Osteocyte (in vitro differentiated cells): ENCODE measurements around the gene RGP1. TPM values are rescaled to one million over a fixed set of nuclear protein-coding genes. Genes with fewer than 3 reads are reported as not detected.
A peak's percentile ranks its signal among the peaks of the same experiment; 100 is the strongest.

Experiments
- DNase-seq: peaks from one replicate; pipeline ENCODE4 v3.0.0; 2021; ENCODE audit warnings: mixed read lengths; ENCODE audit not compliant: unreplicated experiment; ENCODE audit errors: extremely low spot score
- H3K27ac Mint-ChIP-seq: one replicate; pipeline ENCODE4 v1.8.0; 2021; ENCODE audit warnings: mild to moderate bottlenecking, mixed read lengths; ENCODE audit not compliant: unreplicated experiment
- H3K27me3 Mint-ChIP-seq: one replicate; pipeline ENCODE4 v1.8.0; 2021; ENCODE audit warnings: mixed read lengths; ENCODE audit not compliant: unreplicated experiment
- H3K36me3 Mint-ChIP-seq: one replicate; pipeline ENCODE4 v1.8.0; 2021; ENCODE audit warnings: mixed read lengths; ENCODE audit not compliant: unreplicated experiment
- H3K4me1 Mint-ChIP-seq: one replicate; pipeline ENCODE4 v1.8.0; 2021; ENCODE audit warnings: mixed read lengths; ENCODE audit not compliant: unreplicated experiment
- H3K4me3 Mint-ChIP-seq: one replicate; pipeline ENCODE4 v1.8.0; 2021; ENCODE audit warnings: mild to moderate bottlenecking, moderate library complexity, mixed read lengths; ENCODE audit not compliant: unreplicated experiment
- H3K9me3 Mint-ChIP-seq: one replicate; pipeline ENCODE4 v1.8.0; 2021; ENCODE audit warnings: mixed read lengths; ENCODE audit not compliant: unreplicated experiment
- microRNA-seq: library from miRNA; unstranded; fragments of <30 nt; microRNA quantifications from one replicate; pipeline ENCODE4 v1.1.0, GENCODE V29; 2020; ENCODE audit not compliant: unreplicated experiment
- total RNA-seq: library from RNA; stranded (reverse); gene quantifications from 2 replicates; pipeline ENCODE4 v1.2.1, GENCODE V29; 2021
- TF ChIP-seq, protein P1 (sequence below): fragments of 200-600 bp; sonication (generic); IDR thresholded peaks from 2 replicates; pipeline ENCODE4 v1.5.0; 2021; ENCODE audit warnings: antibody characterized with exemption, mild to moderate bottlenecking, moderate library complexity

Gene RGP1
- total RNA-seq, 1 donor from 2014 or later: 35.9 TPM

DNA sequence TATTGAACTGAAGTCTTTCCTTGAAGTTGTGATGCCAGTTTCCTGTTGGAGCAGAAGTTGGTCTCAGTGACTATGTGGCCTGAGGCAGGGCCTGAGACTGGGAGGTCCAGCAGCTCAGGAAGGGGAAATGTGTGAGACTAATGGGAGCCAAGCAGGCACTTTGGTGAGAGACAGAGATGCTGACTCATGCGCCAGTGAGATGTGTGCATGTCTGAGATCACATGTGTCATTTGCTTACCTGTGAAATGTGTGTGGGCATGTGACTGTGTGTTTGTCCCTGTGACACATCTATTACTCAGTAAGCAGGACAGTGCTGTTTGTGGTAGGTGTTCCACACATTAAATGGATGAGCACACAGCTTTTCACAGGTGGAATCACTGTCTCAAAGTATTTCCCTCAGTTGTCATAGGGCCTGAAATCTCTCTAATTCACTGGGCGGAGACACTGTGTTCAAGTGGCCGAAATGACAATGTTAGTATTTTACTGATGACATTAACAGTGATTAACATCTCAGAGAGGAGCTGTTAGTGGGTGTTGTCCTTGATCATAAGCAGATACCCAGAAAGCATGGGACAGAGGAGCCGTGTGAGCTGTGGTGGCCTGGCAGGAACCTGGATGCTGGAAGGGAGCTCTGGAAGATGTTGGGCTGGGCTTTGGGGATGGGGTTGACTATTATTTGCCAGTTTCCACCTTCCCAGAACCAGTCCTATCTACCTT, 49.7 kb downstream of the RGP1 start:
- Mint-ChIP-seq H3K9me3 (no peaks in the 10 kb centered on the region), H3K27me3 (no peaks in the 10 kb centered on the region), H3K4me3 (no peak overlapping the region), H3K36me3 (peaks cover 17% of the 10 kb centered on the region), H3K27ac (peak overlapping the region; percentile 23), H3K4me1 (peaks cover 21% of the 10 kb centered on the region)
- TF ChIP-seq, protein P1, sequence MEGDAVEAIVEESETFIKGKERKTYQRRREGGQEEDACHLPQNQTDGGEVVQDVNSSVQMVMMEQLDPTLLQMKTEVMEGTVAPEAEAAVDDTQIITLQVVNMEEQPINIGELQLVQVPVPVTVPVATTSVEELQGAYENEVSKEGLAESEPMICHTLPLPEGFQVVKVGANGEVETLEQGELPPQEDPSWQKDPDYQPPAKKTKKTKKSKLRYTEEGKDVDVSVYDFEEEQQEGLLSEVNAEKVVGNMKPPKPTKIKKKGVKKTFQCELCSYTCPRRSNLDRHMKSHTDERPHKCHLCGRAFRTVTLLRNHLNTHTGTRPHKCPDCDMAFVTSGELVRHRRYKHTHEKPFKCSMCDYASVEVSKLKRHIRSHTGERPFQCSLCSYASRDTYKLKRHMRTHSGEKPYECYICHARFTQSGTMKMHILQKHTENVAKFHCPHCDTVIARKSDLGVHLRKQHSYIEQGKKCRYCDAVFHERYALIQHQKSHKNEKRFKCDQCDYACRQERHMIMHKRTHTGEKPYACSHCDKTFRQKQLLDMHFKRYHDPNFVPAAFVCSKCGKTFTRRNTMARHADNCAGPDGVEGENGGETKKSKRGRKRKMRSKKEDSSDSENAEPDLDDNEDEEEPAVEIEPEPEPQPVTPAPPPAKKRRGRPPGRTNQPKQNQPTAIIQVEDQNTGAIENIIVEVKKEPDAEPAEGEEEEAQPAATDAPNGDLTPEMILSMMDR: no peak
- DNase-seq: no peak

DNA sequence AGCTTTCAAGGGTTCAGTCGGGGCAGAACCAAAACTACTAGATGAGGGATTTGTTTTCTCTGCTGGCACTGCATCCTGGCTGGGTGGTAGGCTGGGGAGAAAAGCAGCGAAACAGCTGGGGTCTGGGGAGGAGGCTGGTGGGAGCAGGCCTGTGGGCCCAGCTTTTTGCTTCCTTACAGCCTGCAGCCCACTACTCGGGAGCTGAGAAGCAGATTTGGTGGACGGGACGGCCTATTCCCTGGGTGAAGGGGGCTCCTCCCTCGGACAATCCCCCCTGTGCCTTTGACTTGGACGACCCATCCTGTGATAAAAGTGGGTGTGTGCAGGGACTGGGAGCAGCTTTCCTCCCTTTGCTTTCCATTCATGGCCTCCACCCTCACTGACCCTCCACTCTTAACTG, 51.4 kb downstream of the RGP1 start:
- peaks cover 20% of the 10 kb centered on the region for H3K36me3 Mint-ChIP-seq
- H3K4me3 Mint-ChIP-seq: no peak overlapping the region
- peaks cover 6% of the 10 kb centered on the region for H3K4me1 Mint-ChIP-seq
- DNase-seq: no peak
- H3K27me3 Mint-ChIP-seq: no peaks in the 10 kb centered on the region
- H3K9me3 Mint-ChIP-seq: no peaks in the 10 kb centered on the region
- TF ChIP-seq, protein P1: no peak
- H3K27ac Mint-ChIP-seq: no peak overlapping the region

DNA sequence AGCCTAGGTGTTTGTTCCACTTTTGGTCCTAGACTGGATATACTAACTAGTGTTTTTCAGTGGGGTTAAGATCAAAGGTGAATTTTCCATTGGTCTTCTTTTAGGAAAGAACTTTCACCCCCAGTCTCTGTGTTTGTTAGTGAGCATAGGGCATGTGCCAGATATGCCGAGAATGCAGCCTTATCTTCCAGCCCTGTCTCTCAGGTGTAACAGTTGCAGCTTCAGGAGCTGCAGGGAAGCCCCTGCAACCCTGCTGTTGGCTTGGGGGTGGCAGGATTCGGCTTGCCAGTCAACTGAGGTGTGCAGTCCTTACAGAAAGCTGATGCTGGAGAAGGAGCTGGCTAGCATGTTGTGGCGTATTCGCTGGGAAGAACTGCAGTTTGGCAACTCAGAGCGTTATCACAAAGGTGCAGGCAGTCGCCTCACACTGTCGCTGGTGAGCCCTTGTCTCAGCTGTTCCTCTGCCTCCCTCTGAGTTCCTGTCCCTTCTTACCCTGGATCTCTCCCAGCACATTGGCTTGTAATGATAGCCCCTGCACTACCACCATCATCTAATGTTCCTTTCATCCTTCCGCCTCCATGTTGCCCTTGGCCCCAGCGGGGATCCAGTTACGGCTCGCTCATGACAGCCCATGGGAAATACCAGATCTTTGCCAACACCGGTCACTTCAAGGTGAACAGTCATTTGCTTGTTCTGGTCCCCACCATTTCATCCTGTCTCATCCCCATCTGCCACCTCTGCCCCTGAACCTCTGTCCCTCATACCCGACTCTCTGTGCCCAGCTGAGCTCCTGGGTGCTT, 52.4 kb downstream of the RGP1 start:
- H3K9me3 Mint-ChIP-seq: no peaks in the 10 kb centered on the region
- no peak overlapping the region for H3K4me3 Mint-ChIP-seq
- no peak overlapping the region for H3K27ac Mint-ChIP-seq
- H3K4me1 Mint-ChIP-seq: peaks cover 6% of the 10 kb centered on the region
- TF ChIP-seq, protein P1: no peak
- no peak for DNase-seq
- H3K27me3 Mint-ChIP-seq: no peaks in the 10 kb centered on the region
- H3K36me3 Mint-ChIP-seq: peaks cover 21% of the 10 kb centered on the region

DNA sequence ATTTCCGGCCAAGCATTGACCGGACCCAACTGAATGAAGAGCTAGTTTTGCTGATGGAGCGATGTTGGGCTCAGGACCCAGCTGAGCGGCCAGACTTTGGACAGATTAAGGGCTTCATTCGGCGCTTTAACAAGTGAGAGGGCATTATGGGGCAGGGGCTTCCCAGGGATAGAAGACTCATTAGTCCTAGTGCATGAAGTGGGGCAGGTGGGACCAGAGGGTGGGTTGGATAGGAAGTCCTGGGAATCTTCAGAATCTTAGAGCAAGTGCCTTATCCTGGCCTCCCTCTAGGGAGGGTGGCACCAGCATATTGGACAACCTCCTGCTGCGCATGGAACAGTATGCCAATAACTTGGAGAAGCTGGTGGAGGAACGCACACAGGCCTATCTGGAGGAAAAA, 57.0 kb downstream of the RGP1 start:
- Mint-ChIP-seq H3K27ac (no peak overlapping the region), H3K4me3 (no peak overlapping the region), H3K27me3 (no peaks in the 10 kb centered on the region), H3K36me3 (peaks cover 26% of the 10 kb centered on the region), H3K9me3 (no peaks in the 10 kb centered on the region), H3K4me1 (peaks cover under 1% of the 10 kb centered on the region)
- TF ChIP-seq, protein P1: no peak
- DNase-seq: no peak

Small RNA genes within 50 kb of the gene (microRNA-seq; reads per million reads assigned to microRNA genes)
- gene MIR6852: 1.6 reads per million
- gene MIR6853: not detected

Other genes with a start within 250 kb of the RGP1 start
- gene TESK1, start 144.0 kb upstream of the RGP1 start, total RNA-seq: 44.4 and 53.5 TPM in 2 replicates
- 0.57 and 0.91 TPM in 2 replicates for gene CD72, start 130.9 kb upstream of the RGP1 start, total RNA-seq
- not detected in 2 replicates for gene SIT1, start 98.4 kb upstream of the RGP1 start, total RNA-seq
- gene RMRP, start 91.3 kb upstream of the RGP1 start, total RNA-seq: 14,337 and 15,426 TPM in 2 replicates
- 30.0 and 31.3 TPM in 2 replicates for gene CCDC107, start 91.0 kb upstream of the RGP1 start, total RNA-seq
- gene ARHGEF39, start 84.1 kb upstream of the RGP1 start, total RNA-seq: 0.86 and 1.6 TPM in 2 replicates
- not detected in 2 replicates for gene CA9, start 75.4 kb upstream of the RGP1 start, total RNA-seq
- gene TPM2, start 59.4 kb upstream of the RGP1 start, total RNA-seq: 476 and 515 TPM in 2 replicates
- gene TLN1, start 17.1 kb upstream of the RGP1 start, total RNA-seq: 433 and 439 TPM in 2 replicates
- 39.0 and 45.4 TPM in 2 replicates for gene CREB3, start 16.6 kb upstream of the RGP1 start, total RNA-seq
- 64.0 and 69.8 TPM in 2 replicates for gene GBA2, start 59 bp upstream of the RGP1 start, total RNA-seq
- gene MSMP, start 5.0 kb downstream of the RGP1 start, total RNA-seq: 0.56 TPM in 1 of 2 replicates, not detected in the other
- 26.8 and 28.1 TPM in 2 replicates for gene NPR2, start 42.3 kb downstream of the RGP1 start, total RNA-seq
- 2.4 TPM in 2 replicates for gene SPAG8, start 63.0 kb downstream of the RGP1 start, total RNA-seq
- 35.4 and 36.0 TPM in 2 replicates for gene HINT2, start 65.8 kb downstream of the RGP1 start, total RNA-seq
- not detected in 2 replicates for gene FAM221B, start 79.4 kb downstream of the RGP1 start, total RNA-seq
- gene TMEM8B, start 79.9 kb downstream of the RGP1 start, total RNA-seq: 25.6 and 29.9 TPM in 2 replicates
- gene OR13J1, start 121.1 kb downstream of the RGP1 start, total RNA-seq: not detected in 2 replicates
- gene HRCT1, start 156.9 kb downstream of the RGP1 start, total RNA-seq: 3.0 and 3.7 TPM in 2 replicates
- gene SPAAR, start 160.2 kb downstream of the RGP1 start, total RNA-seq: 0.56 TPM in 1 of 2 replicates, not detected in the other
- not detected in 2 replicates for gene OR2S2, start 208.9 kb downstream of the RGP1 start, total RNA-seq